Testis (tissue), 2 donors: ENCODE measurements around the gene FRMD5.

Experiments
- CTCF ChIP-seq, 3 experiments: fragments of 450-650 bp in 2 of 3; fragments of 200-600 bp in 1 of 3; sonication (generic) in 1 of 3; IDR thresholded peaks; one replicate each; pipeline ENCODE4 v1.5.1; 2016 to 2019; ENCODE audit warnings: antibody characterized with exemption in 3 of 3, mild to moderate bottlenecking in 2 of 3, moderate library complexity in 1 of 3
- POLR2A ChIP-seq: fragments of 450-650 bp; IDR thresholded peaks from one replicate; pipeline ENCODE4 v1.6.1; 2017; ENCODE audit warnings: antibody characterized with exemption, mild to moderate bottlenecking, moderate library complexity

GRCh38 chr15:43966646-43967045, 228.4 kb downstream of the FRMD5 start:
- TF ChIP-seq CTCF (IDR thresholded peaks at IDR 0.05) (no peak), POLR2A (no peak)
